Hepatic stellate cell (primary cell): ENCODE measurements around the gene ZBTB46.
"Not testable (repeated sequence)": the region's sequence is repeated elsewhere in the genome, so short reads cannot be mapped to it uniquely, and the experiment has no call there.

Experiments
- DNase-seq: peaks from one replicate; pipeline ENCODE4 v3.0.0; 2011; ENCODE audit warnings: low spot score

The ZBTB46 gene

DNA sequence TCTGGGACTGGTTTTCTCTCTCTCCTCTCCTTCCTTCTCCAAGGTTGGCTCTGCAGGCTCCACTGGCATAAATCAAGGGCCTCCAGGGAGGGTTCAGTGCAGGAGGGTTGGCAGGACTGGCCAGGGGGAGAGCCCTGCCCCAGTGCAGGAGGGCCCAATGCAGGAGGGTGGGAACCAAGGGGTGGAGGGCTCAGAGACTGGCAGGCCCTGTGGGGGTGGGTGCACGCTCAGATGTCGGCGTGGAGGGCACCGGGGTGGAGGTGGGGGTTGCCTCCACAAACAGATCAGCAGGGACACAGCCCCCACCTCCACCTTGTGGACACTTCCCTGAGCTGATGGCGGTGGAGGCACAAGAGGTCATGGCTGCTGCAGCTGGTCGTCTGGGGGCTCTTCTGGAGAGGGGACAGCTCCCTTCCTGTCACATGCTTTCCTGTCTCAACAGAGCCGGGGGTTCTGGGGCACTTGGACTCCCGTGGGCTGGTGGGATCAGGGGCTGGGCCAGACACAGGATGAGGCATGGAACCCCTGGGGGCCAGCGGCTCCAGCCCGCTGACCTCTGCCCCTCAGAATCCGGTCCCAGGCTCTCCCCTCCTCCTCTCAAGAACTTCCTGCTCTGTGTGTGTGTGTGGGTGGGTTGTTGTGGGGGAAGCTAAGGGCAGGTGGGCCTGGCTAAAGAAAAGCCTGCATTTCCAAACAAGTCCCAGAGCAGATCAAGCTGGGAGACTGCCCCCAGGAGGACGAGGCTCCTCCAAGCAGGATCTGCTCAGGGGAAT is 27.5 kb upstream of the ZBTB46 start:
- DNase-seq: peak; percentile 80

DNA sequence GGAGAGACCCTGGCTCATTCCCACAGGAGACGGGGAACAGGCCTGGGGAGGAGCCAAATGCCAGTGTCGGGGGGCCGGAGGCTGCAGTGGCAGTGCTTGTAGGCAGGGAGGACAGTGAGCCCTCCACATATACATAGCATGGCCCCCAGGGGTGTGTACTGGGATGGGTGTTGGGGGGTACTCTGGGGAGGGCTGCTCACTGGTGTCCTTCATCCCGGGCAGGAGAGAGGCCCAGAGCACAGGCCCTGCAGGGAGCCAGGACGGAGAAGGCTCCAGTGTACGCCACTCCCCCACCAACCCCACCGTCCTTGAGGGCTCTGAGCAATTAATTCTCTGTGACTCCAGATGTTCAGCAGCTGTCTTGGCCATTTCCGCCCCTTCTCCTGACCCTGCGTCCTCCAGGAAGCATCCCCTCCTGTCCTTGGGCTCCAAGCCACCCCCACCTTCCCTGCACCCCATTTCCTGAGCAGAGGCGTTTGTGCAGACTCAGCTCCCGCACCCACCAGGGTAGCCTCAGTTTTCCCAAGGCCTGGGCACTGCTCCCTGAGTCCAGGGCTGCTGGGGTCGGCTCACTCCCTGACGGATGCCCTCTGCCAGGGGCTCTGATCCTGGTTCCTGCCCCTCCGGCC is 26.8 kb upstream of the ZBTB46 start:
- no peak for DNase-seq

DNA sequence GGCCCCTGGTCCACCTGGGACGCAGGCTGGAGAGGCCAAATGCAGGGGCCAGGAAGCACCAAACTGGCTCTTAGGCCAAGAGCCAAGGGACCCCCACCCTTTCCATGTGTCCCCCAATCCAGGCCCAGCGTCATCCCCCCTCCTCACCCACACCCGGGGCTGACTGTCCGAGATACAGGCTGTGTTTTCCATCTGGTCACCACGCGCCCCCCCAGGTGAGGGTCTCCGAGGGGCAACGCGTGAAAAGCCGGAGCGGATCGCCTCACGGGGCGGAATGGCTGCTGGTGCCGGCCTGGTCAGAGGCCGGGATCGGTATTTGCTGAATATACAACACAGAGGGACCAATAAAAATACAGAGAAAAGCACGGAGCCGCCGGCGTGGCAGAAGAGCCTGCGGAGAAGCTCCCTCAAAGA is 25.0 kb upstream of the ZBTB46 start:
- DNase-seq: no peak

DNA sequence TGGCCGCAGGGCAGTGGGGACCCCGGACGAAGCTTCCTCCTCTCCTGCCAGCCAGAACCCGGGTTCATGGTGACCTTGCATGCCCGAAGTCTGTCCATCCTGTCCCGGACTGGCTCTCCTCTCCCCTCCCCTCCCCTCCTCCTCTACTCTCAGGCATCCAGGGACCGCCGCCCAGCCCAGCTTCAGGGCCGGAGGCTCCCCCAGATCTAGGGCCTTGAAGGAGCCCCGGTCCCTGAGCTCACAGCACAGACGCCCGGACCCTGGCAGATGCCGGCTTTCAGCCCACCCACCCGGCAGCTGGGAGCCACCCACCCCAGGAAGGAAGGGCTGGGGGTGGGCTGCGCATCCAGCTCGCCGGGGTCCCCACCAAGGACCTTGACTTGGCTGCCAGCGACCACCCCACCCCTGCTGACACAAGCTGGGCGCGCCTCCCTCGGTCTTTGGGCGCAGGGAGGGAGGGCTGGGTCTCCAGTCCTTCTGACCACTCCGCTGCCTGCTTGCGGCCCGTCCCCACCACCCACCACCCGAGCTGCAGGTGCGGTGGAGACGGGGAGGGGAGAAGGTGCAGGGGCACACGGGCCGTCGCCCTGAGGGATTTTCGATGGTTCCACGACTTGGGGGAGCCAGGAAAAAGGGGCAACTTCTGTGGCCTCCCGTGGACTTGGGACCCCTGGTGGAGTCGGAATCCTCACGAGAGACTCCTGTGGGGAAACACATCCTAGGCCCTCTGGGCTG is 24.5 kb upstream of the ZBTB46 start:
- no peak for DNase-seq

DNA sequence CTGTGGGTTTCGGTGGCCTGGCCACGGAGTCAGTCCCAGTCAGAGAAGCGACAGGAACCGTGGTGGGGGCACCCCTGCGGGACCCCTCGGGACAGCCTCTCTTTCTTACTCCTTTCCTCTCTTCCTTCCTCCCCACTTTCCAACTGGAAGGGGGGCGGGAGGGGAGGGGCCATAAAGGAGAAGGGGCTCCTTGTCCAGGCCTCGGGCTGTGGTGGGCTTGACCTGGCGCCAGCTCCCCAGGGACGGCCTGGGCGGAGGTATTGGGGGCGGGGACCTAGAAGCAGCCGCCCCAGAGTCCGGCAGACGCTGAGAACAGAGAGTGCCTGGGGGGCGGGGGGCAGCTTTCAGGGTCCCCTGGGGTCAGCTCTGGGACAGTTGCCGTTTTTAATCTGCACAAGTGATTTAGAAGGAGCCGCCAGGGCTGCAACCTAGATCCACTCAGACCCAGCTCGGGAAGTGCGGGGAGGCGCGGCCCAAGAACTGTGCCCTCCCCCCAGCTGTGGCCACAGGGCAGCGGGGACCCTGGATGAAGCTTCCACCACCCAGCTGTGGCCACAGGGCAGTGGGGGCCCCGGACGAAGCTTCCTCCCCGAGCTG is 23.8 kb upstream of the ZBTB46 start:
- no peak for DNase-seq

DNA sequence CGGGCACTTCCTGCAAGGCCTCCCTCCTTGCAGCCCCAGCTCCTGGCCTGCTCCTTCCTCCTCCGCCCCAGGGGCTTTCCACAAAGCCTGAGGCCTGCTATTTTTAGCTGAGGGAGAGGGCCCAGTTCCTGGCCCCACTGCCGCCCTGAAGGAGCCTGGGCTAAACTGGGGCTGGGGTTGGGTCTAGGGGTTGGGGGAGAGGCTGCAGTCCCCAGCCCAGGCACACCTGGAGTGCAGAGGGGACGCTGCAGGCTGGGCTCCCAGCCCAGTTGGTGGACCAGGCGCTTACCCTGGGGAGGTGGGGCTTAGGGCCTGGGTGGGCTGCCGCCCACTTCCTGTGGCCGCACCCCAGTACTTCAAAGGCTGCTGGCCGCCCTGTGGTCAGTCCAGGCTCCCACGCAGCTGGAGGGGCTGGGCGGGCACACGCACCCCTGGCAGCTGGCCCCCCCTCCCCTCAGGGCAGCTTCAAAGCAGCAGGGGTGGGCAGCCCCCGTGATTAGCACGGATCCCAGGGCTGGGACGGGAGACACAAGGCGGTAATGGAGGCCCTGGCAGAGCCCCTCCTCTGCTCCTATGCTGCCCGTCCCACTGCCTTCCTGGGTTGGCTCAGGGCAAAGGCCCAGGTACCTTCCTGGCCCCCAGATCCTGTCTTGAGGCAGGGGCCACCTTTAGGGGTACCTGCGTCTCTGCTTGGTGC is 23.2 kb upstream of the ZBTB46 start:
- no peak for DNase-seq

DNA sequence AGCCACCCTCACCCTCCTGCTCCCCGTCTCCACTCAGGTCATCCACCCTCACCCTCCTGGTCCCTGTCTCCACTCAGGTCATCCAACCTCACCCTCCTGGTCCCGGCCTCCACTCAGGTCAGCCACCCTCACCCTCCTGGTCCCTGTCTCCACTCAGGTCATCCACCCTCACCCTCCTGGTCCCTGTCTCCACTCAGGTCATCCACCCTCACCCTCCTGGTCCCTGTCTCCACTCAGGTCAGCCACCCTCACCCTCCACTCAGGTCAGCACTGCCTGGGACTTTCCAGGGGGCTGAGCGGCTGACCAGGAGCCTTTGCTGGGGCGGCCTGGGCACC is 22.6 kb upstream of the ZBTB46 start:
- not testable (repeated sequence) for DNase-seq

DNA sequence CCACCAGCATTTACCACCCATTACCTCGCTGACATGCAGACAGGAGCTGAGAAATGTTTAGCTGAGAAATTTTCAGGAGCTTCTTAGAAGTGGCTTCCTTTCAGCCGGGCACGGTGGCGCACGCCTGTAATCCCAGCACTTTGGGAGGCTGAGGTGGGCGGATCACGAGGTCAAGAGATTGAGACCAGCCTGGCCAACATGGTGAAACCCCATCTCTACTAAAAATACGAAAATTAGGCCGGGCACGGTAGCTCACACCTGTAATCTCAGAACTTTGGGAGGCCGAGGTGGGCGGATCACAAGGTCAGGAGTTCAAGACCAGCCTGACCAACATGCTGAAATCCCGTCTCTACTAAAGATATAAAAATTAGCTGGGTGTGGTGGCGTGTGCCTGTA is 20.5 kb upstream of the ZBTB46 start:
- not testable (repeated sequence) for DNase-seq

DNA sequence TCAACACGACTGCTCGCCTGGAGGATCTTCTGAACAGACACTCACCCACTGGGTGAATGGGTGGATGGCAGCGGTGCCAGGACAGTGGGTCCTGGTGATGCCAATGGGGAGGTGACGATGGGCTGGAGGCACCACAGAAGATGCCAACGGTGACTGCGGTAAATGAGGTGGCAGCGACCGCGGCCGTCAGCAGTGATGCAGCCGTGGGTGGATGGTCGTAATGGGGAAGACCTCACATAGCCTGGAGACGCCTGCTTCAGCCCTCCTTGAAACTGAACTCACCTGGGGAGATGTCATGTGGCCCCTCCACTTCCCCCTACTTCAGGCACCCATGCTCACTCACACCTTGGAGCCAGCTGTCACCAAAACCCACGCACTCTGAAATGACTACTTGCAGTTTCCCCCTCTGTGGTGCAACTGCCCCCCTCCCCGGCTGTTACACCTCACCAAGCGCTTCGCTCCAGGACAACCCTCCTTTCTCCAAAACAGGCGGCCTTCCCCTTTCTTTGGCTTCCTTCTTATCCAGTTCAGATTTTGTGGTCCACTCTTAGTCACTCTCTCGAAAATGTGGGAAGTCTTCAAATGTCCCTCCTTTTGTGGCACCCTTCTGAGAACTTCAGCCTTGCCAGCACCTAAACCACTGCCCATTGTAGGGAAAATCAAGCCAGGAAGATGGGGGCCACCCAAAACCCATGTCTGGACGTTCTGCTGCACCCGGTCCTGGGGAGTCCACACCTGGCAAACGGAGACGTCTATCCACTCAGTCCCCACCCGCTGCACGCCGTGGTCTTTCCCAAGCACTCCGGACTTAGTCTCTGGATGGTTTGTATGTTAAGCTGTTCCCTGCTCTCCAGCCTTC is 19.9 kb upstream of the ZBTB46 start:
- DNase-seq: no peak

DNA sequence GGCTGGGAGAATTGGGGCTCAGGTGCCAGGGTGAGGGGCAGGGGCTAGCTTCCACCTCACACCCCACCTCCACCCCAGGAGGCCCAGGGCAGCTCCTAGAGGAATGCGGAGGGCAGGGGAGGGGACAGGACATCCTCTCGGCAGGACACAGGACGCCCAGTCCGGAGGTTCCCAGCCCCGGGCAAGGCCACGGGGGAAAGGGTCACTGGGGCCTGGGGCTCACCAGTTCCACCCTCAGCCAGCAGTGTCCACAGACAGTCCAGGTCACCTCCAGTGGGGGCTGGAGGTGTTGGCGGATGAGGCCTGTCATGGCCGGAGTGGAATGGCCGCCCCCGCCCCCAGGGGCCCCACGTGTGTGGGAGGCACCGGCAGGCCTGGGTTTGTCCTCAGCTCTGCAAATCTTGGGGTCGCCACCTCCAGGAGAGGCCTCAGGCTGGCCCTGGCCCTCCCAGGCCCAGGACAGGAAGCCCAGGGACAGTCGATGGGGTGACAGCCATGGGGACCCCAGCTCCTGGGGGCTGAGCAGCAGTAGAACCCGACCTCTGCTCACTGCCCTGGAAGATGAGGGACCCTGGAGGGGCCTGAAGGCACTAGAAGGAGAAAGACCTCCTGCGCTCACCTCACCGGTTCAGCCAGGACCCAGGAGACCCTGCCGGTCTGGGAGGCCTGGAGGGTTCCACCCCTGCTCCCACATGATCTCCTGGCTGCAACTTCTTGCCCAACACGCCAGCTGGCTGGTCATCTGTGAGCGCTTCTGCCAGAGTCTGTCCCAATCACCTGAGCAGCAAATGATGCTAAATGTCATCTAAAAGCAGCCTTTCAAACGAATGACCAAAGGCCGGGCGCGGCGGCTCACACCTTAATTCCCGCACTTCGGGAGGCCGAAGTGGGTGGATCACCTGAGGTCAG is 17.2 kb upstream of the ZBTB46 start:
- DNase-seq: no peak

DNA sequence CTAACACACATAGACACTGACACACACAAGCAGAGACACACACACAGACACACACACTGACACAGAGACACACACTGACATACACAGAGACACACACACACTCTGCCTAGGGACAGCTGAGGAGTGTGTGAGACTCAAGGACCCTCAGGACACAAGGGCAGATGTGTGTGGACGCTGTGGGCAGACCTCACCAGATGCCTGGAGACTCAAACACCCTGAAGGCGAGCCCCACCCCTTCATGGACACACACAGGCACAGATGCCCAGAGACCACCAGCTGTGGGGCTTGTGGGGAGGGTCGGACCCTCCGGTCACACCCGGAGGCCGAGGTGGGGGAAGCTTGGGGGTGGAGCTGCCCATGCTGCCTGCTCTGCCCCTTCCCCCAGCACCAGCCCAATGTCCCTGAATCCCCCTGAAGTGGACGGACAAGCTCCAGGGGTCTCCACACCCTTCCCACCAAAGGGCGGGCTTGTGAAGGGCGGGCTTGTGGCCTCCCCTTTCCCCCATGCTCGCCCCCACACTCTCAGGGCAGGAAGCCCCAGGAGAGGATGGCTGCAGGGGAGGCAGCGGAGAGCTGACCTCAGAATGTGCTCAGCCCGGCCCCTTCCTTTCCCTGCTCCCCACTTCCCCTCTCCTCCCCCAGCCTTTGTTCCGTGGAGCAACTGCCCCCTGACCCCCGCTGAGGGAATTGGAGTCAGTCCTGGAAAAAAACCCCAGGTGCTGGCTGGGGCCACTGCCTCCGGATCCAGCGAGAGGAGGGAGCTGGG is 16.4 kb upstream of the ZBTB46 start:
- no peak for DNase-seq

DNA sequence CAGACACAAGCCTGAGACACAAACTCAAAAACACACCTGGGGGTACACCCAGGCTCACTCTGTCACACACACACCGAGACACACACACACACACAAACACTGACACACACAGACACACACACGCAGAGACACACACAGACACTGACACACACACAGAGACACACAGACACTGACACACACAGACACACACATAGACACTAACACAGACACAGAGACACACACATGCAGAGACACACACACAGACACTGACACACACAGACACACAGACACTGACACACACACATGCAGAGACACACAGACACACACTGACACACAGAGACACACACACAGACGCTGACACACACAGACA is 15.8 kb upstream of the ZBTB46 start:
- no peak for DNase-seq

DNA sequence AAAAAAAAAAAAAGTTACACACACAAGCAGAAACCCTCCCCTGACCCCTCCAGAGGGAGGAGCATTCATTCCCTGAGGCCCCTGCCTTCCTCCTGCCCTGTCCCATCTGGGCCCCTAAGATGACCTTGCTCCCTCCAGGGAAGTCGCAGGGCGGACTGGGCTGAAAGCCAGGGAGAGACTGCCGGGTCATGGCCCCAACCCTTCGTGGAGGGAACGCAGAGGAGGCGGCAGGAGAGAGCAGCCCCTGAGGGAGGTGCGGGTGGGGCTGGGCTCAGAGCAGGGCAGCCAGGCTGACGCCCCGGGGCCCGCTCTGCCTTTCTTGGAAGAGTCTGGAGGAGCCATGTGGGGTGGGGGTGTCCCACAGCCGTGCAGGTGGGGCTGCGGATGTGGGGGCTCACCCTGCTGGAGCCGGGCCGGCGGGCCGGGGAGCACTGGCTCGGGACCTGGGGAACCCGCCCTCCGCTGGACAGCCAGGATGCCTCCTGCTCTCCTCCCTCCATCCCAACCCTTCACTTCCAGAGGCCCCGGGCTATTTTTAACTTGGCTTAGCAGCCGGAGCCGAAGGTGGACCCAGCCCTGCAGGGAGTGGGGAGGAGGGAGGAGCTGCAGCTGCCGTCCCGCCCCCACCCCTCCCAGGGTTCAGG is 15.2 kb upstream of the ZBTB46 start:
- DNase-seq: peak; percentile 86

DNA sequence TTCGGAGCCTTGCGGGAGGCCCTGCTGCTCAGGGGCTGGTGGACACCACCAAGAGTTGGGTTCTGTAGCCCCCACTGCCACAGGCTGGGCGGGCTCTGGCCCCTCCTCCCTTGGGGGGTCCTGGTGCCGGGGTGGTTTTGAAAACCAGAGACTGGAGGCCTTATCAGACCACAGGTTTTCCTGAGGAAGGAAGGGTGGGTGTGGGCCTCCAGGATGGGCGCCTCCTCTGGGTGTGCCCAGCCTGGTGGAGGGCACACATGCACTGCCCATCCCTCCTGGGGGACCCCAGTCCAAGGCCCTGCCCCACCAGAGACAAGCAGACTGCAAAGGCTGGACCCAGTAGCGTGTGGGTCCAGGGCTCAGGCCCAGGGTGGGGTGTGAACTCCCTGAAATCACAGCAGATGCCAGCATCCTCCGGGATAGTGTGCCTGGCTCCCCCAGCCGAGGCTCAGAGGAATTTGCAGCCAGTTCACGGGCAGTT is 13.5 kb upstream of the ZBTB46 start:
- DNase-seq: no peak

DNA sequence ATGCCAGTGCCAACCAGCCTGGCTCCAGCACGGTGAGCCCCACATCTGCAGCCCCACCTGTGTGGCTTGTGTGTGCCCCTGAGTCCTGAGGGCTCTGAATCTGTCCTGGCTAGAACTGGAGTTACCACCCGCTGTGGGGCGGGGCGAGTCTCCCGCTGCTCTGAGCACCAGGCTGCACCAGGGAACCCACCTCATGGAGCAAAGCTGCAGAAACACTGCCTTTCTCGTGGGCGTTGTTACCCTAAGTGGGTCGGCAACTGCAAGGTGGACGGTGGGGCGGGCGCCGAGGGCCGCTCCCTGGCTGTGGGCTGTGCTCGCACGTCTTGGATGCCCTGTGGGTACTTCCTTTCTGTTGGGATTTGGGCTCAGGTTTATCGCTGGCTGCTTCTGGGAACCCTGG is 12.7 kb upstream of the ZBTB46 start:
- no peak for DNase-seq

DNA sequence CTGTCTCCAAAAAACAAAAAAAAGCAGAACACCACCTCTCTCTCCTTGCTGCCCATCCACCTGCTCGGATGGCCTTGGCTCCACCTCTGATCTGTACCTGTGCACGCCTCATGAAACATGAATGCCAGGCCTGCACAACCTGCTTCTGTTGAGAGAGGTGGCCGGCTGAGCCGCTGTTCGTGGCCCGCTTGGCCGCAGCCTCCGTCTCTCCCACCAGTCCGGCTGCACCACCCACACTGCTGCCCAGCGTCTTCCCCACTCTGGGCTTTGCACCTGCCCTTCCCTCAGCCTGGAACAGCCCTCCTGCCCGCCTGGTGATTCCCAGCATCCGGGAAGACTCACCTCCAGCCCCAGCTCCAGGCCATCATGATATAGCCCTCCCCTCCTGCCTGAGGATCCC is 12.2 kb upstream of the ZBTB46 start:
- no peak for DNase-seq

DNA sequence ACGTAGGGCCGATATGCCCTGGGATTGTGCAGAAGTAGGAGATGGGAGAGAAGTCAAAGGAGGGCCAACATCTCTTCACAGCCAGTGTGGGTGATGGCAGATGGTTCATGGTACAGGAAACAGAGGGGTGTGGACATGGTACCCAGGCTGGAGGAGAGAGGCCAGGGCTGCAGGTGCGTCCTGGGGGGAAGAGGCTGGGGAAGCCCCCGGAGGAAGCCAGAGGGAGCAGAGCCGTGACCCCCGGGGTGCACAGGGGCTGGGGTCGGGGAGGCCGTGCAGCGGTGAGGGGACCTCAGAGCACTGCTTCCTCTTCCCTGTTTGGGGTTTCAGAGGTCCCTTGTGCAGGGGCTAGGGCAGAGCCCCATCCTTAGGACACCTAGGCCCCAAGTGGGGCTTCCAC is 11.2 kb upstream of the ZBTB46 start:
- no peak for DNase-seq

DNA sequence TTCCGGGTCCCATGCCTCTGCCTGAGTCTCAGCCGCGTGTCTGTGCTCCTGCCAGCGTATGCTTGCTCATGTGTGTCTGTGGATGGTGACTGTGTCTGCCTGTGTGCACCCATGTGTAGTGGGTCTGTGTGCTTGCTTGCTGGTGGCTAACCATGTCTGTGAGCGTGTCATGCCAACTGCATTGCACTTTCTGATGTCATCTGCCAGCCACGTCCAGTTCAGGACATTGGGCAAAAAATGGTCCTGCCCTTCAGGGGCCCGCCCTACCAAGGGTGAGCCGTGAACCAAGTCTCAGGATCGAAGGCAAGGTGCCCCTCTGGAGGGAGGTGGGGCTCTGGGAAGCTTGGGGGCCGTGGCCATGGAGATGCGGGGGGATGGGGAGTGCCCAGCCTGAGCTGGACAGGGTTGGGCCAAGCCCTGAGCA is 9.4 kb upstream of the ZBTB46 start:
- no peak for DNase-seq

DNA sequence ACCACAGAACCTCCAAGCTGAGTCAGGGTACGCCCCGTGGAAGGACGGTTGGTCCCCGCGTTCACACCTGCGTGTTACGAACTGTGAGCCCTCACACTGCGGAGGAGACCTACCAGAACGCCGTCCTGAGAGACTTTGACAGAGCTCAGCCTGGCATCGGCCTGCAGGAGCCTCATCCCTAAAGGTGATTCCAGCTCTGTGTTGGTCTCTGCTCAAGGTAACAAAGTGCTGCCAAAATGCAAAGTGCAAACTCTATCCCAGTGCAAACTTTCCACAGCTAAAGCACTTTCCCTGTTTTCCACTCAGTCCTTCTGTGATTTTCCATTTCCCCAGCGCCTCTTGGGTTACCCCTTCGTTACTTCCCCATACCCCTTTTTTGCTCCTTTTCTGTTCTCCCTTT is 8.6 kb upstream of the ZBTB46 start:
- no peak for DNase-seq
